HTR-8/SVneo (cell line): ENCODE data around the gene CEP63.
"Not testable (repeated sequence)": the region's sequence is repeated elsewhere in the genome, so short reads cannot be mapped to it uniquely, and the experiment has no call there.

Experiments used
- DNase-seq: peaks from one replicate; pipeline ENCODE4 v3.0.0; 2011; ENCODE audit warnings: low spot score, mixed read lengths; ENCODE audit not compliant: insufficient read length
- FAIRE-seq: peaks from 2 replicates; lab custom pipeline; 2011; peaks lifted over from hg19 to GRCh38; lab: Jason Lieb, UNC

The CEP63 gene

DNA sequence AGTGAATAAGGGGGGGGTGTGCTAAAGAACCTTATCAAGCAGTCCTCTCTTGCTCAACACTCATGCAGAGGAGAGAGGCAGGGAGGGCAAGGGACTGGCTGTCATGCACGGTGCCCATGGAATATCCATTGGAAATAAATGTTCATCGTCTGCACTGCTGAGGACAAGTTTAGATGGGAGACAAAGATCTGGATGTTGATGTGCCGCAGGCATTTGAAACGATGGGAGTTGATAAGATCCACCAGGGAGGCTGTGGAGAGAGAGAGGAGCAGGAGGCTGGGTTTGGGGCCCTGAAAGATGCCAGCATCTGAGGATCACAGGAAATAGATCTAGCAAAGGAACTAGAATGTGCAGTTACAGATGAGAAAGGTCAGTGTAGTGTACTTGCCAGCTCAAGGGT lies 76.2 kb downstream of the CEP63 start:
- DNase-seq (no peak), FAIRE-seq (no peak)

DNA sequence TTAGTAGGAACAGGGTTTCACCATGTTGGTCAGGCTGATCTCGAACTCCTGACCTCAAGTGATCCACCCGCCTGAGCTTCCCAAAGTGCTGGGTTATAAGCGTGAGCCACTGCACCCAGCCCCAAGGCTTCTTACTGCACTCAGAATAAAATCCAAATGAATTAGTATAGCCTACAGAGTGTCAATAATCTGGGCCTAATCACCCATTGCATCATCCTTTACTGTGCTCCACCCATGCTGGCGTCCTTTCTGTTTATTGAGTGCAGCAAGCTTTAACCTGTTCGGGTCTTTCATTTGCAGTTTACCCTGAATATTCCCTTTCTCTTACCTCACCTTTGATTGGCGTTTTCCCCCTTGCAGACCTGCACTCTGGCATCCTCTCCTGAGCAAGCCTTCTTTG lies 77.7 kb downstream of the CEP63 start:
- no peak for DNase-seq
- no peak for FAIRE-seq

DNA sequence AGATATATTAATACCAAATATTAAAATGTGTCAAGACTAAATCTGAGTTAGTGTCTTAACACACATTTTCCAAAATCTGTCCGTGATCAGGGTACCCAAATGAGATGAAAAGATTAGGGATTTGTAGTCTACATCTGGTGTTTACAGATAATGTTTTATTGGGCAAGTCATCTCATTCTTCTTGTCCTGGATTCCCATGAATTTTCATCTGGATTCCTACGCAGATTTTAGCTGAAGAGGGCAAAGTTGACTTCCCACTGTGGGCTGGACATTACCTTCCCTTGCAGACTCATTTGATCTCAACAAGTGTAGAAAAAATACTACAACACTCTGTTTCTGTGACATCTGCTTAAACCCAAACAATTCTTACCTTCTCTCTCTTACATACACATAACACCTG lies 79.1 kb downstream of the CEP63 start:
- DNase-seq (no peak), FAIRE-seq (no peak)

DNA sequence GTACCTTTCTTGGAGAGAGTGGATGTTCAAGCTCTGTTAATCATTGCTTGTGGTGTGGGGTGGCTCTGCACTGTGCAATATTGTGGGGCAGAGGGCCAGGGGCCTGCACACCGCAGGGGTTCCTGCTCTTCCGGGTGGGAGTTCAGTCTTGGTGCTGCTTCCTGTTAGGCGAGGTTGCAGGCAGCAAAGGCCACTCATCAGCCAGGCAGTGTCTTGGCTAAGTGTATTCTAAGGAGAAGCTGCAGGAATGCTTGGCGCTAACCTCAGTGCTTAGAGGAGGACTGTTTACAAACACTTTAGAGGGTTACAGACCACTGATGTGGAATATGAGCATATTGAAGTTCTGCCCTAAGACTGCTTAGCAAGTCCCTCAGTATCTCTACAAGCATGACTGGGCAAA lies 81.7 kb downstream of the CEP63 start:
- FAIRE-seq, result no peak
- no peak for DNase-seq

DNA sequence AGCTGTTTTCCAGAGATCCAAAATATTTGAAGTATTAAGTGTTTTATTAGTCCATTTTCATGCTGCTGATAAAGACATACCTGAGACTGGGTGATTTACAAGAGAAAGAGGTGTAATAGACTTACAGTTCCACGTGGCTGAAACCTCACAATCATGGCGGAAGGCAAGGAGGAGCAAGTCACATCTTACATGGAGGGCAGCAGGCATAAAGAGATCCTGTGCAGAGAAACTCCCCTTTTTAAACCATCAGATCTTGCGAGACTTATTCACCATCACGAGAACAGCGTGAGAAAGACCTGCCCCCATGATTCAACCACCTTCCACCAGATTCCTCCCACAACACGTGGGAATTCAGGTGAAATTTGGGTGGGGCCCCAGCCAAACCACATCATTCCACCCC lies 82.9 kb downstream of the CEP63 start:
- FAIRE-seq (no peak), DNase-seq (no peak)

DNA sequence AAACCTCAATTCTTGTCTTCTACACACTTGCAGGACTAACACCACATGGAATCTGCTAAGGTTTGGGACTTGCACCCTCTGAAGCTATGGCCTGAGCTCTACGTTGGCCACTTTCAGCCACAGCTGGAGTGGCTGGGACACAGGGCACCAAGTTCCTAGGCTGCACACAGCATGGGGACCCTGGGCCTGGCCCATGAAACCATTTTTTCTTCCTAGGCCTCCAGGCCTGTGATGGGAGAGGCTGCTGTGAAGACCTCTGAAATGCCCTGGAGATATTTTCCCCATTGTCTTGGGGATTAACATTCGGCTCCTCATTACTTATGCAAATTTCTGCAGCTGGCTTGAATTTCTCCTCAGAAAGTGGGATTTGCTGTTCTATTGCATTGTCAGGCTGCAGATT lies 84.0 kb downstream of the CEP63 start:
- not testable (repeated sequence) for DNase-seq, FAIRE-seq

- no peak for FAIRE-seq
- DNase-seq, result no peak
Measured at GRCh38 chr3:134576426-134576825, 90.6 kb downstream of the CEP63 start.

GRCh38 chr3:134576831-134577230 lies 91.0 kb downstream of the CEP63 start:
- FAIRE-seq (no peak), DNase-seq (no peak)

DNA sequence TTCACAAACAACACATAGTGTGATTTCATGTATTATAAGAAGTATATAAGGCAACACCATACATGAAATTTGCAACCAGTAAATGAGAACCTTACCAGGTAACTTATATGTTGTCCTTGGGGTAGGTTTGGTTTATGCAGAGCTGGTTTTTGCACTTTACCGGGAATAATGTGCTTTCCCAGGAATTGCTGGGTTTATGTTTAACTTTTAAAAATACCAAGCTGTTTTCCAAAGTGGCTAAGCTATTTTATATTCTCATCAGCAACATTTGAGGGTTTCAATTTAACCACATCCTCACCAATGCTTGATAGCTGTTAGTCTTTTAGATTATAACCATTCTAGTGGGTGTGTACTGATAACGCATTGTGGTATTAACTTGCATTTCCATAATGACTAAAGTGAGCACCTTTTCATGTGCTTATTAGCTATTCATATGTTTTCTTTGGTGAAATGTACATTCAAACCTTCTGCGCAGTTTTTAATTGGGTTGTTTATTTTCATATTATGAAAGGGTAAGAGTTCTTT lies 93.3 kb downstream of the CEP63 start:
- no peak for FAIRE-seq
- no peak for DNase-seq

DNA sequence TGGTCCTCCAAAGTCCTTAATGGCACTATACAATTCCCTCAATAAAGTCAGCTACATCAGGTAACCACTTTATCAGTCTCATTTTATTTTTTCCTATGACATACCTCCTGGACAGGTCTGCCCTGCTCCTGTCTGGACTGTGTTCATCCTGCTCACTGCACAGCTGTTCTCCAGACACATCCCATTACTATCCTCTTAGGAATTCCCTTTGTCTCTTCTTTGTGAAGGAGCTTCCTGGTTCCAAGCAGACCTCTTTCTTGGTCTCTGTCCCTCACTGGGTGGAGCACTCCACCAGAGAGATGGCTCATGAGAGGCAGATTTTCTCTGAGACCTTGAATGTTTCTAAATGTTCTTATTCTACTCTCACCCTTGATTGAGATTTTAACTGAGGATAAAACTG lies 104.9 kb downstream of the CEP63 start:
- FAIRE-seq (no peak), DNase-seq (no peak)

DNA sequence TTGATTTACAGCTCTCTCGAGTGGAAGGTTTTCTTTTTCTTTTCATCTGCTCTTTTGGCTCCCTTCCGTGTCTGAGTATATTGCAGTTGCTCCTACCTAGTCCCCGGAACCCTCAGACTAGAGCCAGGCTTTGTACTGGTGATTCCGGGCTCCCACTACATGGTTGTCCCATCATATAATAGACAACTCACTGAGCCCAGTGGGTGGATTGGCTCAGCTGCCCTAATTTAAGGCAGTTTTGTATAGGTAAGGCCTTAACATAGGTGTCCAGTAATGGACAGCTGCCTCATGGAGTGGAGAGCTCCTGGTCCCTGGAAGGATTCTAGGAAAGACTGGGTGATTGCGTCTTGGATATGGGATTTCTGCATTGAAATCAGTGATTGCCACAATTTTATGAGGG lies 106.9 kb downstream of the CEP63 start:
- DNase-seq, result no peak

DNA sequence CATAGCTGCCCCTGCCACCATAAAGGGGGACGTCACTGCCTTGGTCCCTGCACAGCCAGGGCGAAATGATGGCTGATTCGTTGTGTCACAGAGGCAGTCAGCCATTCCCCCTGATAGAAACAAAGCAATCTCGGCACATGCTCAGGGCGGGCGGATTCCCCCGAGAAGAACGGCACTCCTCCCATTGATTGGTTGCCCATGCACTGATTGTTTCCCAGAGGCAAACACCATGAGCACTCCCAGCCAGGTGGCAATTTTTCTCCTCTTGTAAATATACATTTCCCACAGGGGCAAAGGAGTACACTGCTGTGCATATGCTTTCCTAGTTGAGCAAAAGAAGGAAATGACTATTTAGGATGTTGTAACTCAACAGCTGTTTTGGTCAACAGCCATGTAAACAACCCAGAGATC lies 108.5 kb downstream of the CEP63 start:
- FAIRE-seq (no peak), DNase-seq (no peak)

More for the DNA sequence above, 106.9 kb downstream of the CEP63 start:
- no peak for FAIRE-seq

DNA sequence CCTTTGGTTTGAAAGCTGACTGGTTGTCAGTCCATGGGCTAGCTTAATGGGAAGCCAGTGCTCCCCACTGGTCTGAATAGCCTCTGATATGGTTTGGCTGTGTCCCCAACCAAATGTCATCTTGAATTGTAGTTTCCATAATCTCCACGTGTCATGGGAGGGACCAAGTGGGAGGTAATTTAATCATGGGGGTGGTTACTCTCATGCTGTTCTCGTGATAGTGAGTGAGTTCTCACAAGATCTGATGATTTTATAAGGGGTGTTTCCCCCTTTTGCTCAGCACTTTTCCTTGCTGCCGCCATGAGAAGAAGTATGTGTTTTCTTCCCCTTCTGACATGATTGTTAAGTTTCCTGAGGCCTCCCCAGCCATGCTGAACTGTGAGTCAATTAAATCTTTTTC lies 109.1 kb downstream of the CEP63 start:
- not testable (repeated sequence) for DNase-seq, FAIRE-seq

GRCh38 chr3:134597390-134597970 lies 111.6 kb downstream of the CEP63 start:
- no peak for DNase-seq
- FAIRE-seq, result no peak

GRCh38 chr3:134598763-134599545 lies 113.1 kb downstream of the CEP63 start:
- FAIRE-seq, result no peak
- DNase-seq, result no peak

- DNase-seq (no peak), FAIRE-seq (no peak)
Measured at GRCh38 chr3:134600206-134600605, 114.3 kb downstream of the CEP63 start.

DNA sequence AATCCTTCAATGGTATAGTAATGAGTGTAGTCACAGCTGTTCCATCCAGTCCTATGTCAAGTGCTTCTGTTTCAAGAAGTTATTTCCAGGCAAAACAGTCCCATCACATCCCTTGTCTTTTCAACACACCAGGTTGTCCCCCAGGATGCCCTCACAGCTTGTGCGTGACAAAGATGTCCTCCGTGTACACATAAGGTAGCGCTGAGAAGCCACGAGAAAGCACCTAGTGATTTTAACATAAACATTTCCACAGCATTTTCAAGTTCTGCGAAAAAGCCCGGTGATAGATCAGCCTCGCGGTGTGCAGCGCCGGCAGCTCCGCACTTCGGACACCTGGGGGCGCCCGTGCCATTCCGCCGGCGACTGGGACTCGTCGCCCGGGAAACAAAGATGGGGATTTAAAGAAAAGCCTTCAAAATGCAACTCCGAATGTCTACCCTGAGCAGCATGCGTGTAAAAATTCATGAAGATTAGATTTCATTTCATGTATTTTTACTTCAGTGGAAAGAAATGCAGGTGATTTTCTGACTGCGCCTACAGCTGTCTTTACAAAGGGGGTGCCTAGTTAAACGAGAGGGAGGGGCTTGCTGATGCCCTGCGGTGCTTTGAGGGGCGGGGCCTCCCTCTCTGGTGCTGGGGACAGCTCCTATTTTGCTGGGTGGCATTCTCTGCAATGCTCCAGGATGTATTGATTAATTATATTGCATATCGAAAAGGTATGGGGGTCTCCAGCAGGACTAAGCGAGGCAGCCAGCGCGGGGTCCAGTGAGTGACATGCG lies 115.0 kb downstream of the CEP63 start:
- DNase-seq (peak; percentile 73), FAIRE-seq (no peak)

- no peak for FAIRE-seq
- DNase-seq, result no peak
Measured at GRCh38 chr3:134601539-134602439, 115.9 kb downstream of the CEP63 start.

- no peak for FAIRE-seq
- no peak for DNase-seq
Measured at GRCh38 chr3:134602440-134602814, 116.6 kb downstream of the CEP63 start.

DNA sequence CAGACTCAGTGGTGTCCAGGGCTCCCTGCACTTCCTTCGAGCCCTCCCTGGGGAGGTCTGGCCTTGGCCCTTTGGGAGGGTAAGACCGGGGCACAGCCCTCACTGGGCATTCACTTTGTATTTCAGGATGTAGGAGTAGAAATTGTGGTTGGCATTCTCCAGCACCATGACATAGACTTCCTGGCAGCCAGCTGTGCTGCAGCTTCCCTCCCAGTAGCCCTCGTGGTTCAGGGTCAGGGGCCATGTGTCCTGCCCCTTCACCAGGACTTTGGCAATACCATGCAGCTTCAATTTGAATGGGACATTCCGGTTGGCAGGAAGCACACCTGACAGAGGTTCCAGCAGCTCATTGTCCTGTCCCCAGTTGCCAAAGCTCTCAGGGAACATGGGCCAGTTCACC lies 117.6 kb downstream of the CEP63 start:
- FAIRE-seq (no peak), DNase-seq (no peak)
